Measurements from ENCODE around the gene SIK3.

- TF ChIP-seq CTCF (IDR thresholded peaks at IDR 0.05; ENCODE audit: extremely low read depth in 1 of 2, insufficient read depth in 1 of 2, low read depth in 1 of 2, low read length in 2 of 2): no peak
- no peak for TF ChIP-seq POLR2A (IDR thresholded peaks at IDR 0.05; ENCODE audit: low read depth, low read length)
- TF ChIP-seq EZH2 (IDR thresholded peaks at IDR 0.05; ENCODE audit: borderline replicate concordance, low read depth, low read length, severe bottlenecking): no peak
- TF ChIP-seq JUN (IDR thresholded peaks at IDR 0.05; ENCODE audit: borderline replicate concordance, insufficient read depth, insufficient read length, low read depth): no peak
- no peak for TF ChIP-seq GATA2 (IDR thresholded peaks at IDR 0.05; ENCODE audit: insufficient read depth, insufficient read length, low read depth, low read length)
- no peak for TF ChIP-seq MAX (IDR thresholded peaks at IDR 0.05; ENCODE audit: insufficient read depth, insufficient read length)
These were observed 108.2 kb downstream of the SIK3 start for GRCh38 chr11:116990061-116990473.

All from endothelial cell of umbilical vein (primary cell).